Activated gamma-delta T cell treated with Interleukin-2 at 50 U/mL for 16 hours (primary cell): ENCODE data around the gene AHR.
"Not testable (repeated sequence)": the region's sequence is repeated elsewhere in the genome, so short reads cannot be mapped to it uniquely, and the experiment has no call there.

Experiments
- DNase-seq: peaks from one replicate; pipeline ENCODE4 v3.0.0-alpha.2; 2020

The AHR gene

DNA sequence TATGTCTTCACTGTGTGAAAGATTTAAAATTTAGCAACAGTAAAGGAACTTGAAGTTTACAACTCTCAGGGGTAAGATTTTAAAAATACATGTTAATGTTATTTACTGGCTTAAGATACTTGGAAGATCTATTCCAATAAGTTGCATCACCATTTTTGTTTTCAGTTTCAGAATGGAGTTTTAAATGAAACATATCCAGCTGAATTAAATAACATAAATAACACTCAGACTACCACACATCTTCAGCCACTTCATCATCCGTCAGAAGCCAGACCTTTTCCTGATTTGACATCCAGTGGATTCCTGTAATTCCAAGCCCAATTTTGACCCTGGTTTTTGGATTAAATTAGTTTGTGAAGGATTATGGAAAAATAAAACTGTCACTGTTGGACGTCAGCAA, 44.3 kb downstream of the AHR start:
- no peak for DNase-seq

DNA sequence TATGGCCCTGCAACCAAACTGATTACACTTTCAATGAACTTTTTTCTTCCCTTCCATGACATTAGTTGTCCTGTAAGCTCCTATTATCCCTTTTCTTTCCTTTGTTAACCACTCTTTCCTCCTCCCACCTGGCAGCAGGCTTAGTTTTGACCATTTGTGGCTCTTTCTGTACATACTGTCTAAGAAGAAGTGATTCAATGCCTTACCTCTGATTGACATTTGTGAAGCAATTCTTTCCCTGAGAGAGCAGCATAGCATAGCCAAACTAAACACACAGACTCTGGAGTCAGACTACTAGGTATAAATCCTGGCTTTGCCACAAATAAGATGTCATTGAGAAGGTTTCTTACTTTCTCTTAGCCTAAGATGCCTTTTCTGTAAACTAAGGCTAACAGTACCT, 48.9 kb downstream of the AHR start:
- no peak for DNase-seq

DNA sequence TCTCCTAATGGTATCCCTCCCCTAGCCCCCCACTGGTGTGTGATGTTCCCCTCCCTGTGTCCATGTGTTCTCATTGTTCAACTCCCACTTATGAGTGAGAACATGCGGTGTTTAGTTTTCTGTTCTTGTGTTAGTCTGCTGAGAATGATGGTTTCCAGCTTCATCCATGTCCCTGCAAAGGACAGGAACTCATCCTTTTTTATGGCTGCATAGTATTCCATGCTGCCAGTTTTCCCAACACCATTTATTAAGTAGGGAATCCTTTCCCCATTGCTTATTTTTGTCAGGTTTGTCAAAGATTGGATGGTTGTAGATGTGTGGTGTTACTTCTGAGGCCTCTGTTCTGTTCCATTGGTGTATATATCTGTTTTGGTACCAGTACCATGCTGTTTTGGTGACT, 50.5 kb downstream of the AHR start:
- DNase-seq, result not testable (repeated sequence)

DNA sequence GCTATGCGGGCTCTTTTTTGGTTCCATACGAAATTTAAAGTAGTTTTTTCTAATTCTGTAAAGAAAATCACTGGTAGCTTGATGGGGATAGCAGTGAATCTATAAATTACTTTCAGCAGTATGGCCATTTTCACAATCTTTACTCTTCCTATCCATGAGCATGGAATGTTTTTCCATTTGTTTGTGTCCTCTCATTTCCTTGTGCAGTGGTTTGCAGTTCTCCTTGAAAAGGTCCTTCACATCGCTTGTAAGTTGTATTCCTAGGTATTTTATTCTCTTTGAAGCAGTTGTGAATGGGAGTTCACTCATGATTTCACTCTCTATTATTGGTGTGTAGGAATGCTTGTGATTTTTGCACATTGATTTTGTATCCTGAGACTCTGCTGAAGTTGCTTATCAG, 51.9 kb downstream of the AHR start:
- DNase-seq, result not testable (repeated sequence)

DNA sequence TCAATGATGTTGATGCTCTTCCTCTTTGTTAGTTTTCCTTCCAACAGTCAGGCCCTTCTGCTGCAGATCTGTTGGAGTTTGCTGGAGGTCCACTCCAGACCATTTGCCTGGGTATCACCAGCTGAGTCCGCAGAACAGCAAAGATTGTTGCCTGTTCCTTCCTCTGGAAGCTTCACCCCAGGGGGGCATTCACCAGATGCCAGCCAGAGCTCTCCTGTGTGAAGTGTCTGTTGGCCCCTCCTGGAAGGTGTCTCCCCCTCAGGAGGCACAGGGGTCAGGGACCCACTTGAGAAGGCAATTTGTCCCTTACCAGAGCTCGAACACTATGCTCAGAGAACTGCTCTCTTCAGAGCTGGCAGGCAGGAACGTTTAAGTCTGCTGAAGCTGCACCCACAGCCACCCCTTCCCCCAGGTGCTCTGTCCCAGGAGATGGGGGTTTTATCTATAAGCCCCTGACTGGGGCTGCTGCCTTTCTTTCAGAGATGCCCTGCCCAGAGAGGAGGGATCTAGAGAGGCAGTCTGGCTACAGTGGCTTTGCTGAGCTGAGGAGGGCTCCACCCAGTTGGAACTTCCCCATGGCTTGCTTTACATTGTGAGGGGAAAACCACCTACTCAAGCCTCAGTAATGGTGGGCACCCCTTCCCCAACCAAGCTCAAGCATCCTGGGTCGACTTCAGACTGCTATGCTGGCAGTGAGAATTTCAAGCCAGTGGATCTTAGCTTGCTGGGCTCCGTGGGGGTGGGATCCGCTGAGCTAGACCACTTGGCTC, 55.4 kb downstream of the AHR start:
- not testable (repeated sequence) for DNase-seq

DNA sequence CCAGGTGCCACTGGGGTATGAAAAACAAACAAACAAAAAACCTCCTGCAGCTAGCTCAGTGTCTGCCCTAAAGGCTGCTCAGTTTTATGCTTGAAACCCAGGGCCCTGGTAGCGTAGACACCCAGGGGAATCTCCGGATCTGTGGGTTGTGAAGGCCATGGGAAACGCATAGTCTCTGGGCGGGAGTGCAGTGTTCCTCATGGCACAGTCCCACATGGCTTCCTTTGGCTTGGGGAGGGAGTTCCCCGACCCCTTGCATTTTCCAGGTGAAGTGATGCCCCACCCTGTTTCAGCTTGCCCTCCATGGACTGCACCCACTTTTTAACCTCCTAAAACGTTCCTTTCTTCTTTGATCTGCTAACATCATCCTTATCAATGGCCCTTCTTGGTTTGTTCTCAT, 56.0 kb downstream of the AHR start:
- DNase-seq, result no peak

DNA sequence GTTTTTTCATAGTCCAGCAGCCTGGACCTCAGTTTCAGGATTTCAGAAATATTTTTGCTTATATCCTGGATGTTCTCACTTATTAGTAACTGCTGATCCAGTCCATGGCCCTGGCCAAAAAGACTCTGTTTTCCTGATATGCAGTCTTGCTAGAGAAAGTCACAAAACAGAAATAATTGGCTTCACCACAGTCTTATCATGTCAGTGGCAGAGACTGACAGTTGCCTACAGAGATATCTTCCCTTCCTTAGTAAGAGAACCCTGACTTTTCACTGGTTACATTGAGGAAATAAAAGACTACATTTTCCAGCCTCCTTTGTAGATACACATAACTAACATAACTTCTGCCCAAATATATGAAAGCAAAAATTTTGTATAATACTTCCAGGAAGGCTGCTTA, 56.6 kb downstream of the AHR start:
- no peak for DNase-seq

DNA sequence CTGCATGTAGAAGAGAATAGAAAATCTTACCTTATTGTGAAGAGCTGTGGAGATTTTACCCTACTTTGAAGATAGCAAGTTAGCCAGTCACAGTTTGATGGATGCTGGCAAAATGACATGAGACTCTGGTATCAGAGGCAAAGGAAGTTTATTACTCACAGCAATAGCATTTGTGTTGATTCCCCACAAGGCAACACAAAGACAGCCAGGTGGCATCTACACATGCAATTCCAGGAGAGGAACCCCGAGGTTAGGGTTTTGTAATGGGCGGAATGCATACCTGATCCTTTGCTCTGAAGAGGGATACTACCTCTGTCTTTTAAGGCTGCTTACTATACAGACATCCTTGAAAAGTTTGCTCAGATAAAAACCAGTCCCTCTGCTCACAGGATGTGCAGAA, 59.5 kb downstream of the AHR start:
- DNase-seq, result no peak

DNA sequence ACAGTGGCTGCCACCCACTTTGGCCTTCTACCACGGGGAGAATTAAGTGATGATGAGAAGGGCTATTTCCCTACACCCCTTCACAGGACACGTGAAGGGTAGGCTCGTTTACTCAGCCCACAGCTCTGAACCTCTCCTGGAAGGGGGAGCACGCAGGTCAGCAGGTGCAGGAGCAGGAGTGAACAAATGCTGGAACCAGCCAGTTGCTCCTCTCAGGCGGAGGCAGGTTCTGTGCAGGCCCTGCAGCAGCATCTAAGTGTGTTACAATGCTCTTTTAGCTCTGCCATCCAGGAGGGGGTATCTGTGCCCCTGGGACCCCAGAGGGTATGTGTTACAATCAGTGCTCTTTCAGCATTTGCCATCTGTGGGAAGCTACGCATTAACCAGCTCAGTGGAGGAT, 61.2 kb downstream of the AHR start:
- DNase-seq, result no peak

DNA sequence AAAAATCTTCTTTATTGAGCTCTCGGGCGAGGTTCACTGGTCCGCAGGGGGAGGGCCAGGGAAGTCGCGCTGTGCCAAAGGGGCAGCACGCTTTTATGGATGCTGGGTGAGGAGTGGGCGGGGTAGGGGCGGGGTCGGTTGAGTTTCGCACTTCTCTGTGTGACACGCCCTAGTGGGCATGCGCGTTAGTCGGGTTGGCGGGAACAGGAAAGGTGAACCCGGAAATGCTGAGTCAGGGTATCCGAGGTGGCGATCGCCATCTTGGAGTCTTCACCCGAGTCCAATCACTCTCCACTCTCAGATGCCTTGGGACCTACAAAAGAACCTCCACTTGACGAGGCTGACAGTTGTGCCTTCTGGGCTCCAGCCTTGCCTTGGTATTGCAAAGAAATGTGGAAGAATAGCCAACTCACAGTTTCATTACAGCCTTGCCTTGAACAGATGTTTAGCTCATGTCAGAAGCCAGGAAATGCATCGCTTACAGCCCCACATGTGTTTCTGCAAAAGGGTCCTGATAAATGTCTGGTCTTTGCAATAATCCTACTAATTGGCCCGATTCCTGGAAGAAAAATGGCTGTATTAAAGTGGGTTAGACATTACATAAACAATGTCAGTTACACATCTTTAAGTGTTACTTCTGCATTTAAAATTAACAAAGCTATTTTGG, 64.1 kb downstream of the AHR start:
- no peak for DNase-seq

DNA sequence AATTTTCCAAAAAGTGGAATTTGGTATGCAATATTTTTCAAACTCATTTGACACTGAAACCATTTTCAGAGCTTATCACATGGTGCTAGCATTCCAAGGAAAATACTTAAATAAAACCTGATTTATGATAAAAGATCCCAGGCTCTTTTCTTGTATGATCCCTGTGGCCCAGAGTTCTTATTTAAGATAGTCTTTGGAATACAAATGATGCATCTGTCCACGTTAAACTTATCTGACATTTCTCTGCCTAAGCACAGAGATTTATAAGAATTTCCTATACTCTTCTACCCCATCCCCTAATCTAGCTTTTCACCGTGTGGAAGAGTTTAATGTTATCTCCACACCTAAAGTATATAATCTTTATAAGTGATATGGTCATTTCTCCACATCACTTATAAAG, 66.2 kb downstream of the AHR start:
- no peak for DNase-seq

DNA sequence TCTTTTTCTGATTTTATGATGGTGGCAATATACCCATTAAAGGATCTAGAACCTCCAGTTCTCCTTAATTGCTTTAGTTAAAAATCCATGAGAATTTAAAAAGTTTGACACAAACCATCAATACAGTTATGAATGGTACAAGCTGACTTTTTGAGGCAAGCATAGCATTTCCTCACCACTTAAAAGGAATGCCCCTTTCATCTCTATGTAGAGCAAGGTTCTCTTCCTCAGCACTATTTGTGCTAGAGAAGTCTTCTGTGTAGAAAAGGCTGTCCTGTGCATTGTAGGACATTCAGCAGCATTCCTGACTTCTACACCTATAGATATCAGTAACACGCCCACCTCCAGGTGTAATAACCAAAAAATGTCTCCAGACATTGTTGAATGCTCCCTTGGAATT, 67.3 kb downstream of the AHR start:
- DNase-seq, result no peak

DNA sequence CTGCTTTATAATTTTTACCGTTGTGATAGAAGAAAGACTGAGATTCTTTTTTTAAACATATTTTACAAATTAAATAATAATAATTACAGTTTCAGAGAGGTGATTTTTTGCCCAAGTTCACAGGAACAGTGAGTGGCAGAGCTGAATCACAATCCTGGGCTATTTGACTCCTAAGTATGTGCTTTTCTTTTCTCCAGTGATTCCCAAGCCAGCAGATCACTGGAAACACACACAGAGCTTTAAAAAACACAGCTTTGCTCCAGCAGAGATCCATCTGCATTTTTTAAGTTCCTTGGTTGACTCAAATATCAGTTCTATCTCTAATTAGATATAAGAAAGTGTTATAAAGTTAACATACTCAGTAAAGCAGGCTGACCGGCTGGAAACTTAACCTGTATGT, 69.0 kb downstream of the AHR start:
- DNase-seq, result no peak

DNA sequence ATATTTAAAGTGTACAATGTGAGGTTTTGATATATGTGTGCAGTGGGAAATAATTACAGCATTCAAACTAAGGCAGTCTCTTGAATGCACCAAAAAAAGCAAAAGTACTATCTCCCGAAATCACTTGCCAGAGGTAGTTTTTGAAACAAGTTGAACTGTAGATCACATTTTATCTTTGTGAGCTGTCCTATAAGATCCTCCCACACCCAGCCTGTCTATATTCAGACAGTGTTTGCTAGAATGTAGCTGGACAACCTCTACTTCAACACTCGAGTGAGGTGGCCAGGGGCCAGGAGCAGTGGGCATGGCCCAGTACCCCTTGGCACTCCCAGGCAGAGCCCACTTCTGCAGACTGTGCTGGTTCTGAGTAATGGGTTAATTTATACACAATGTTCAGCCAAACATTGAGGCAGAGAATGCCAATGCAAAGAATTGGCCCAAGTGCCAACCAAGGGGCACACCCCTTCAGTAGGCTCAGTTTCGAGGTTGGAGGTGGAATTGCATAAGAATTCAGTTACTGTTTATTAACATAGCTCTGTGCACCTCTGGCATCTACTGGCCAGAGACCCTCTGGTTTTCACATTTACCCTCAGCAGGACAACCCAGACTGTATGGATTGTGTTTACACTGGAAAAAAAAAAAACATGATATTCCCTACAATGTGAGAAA, 70.5 kb downstream of the AHR start:
- no peak for DNase-seq

DNA sequence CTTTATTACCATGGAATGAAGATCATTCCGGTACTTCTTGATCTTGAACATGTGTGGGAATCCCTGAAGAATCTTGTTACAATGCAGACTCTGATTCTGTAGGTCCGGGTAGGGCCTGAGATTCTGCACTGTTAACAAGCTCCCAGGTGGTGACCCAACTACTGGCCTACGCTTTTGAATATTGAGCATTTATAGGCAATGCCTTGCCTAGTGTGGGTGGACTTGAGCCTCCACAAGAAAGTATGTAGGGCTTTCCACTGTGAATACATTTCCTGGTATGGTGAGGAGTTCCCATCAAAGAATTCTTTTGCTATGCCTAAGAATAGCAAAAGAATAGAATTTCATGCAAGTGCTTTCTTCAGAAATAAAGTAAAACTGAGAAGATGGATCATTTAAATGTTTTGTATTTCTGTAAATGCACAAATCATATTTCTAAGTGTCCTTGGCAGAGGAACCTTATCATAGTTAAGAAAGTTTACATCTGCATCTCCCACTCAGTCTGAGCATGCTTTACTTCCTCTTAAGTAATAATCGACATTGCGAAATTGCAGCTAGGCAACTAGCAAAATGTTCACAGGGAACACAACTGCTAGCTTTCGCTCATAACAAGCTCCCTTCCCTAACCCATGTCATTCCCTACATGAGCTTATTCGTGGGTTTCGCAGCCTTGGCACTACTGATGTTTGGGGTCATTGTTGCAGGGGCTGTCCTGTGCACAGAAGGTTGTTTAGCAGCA, 71.4 kb downstream of the AHR start:
- DNase-seq, result no peak

DNA sequence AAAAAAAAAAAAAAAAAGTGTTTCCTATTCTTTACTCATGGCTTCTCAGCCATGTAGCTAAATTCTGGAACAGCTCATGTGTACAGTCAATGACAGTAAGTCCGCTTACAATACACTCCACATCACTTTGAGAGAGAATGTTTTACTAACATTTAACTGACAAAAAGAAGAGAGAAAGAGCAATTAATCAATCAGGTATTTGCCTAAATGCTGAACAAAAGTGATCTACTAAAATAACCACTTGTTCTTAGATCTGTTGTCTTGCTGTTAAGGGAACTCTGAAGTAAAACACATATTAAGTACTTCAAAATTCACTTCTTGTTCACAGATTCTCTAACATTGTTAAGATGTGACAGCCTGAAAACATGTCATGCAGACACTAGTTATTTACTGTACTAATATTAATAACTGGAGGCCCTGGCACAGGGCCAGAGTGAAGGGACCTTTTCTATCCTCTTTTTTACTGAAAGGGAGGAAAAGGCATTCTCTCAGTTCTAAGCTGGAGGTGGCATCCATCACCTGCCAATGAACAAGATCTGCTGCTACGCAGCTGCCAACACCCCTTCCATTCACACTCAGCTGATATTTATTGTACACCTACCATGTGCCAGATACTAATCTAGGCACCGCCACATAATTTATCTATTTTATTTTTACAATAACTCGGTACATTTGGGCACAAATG, 72.6 kb downstream of the AHR start:
- DNase-seq, result no peak

DNA sequence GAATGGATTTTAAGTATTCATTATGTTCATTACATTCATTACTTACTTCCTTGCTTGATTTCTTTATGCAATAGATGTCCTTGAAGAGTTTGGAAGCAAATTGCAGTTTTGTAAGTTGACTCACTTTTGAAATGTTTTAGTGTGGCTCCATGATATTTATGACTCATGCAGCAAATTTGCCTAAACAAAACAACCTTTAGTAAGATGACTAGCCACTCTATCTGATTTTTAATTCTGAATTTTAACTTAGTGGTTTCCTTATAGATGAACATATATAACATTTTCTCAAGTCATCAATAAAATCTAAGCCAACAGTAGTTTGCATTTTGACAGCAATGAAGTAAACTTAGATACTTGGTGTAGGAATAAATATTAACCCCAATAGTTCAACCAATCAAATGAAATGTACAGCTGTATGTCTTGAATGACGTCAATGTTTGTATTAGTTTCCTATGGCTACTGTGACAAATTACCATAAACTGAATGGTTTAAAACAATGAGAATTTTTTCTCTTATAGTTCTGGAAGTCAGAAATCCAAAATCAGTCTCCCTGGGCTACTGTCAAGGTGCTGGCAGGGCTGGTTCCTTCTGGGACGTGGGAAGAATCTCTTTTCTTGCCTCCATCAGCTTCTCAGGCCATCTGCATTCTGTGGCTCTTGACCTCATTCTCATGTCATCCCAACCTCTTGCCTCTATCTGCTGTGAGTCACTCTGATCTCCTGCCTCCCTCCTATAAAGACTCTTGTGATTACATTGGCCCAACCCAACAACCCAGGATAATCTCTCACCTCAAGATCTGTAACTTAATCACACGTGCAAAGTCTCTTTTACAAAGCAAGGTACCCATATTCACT, 73.4 kb downstream of the AHR start:
- no peak for DNase-seq

DNA sequence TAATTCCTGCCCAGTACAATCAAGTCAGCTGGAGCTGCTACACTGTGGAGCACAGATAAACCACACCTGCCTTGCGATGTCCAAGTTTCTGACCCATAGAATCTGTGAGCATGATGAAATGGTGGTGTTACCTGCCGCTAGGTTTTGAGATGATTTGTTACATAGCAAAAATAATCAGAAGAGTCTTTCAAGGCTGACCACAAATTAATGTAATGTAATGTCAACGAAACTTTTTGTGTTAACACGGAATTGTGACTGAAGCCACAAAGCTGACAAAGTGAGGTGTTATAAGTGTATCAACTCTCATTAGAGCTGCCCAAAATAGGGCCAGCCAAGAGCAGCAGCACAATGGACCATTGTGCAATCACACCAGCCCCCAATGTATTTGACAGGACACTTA, 75.7 kb downstream of the AHR start:
- no peak for DNase-seq

DNA sequence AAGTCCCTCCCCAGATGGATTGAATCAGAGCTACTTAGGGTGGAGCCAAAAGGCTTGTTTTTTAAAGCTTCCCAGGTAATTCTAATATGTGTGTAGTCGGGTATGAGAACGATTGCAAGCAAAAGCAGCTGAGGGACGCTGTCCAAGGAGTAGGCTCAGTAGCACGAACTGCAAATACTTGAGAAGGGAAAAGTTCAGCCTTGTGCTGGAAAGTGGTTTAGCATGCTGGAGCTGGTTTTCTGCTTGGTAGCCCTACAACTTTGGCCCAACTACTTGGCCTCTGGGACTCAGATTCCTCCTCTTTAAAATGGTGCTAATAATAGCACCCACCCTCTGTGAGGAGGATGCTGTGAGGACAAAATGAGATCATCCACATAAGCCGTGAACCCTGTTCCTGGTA, 76.2 kb downstream of the AHR start:
- DNase-seq, result no peak

DNA sequence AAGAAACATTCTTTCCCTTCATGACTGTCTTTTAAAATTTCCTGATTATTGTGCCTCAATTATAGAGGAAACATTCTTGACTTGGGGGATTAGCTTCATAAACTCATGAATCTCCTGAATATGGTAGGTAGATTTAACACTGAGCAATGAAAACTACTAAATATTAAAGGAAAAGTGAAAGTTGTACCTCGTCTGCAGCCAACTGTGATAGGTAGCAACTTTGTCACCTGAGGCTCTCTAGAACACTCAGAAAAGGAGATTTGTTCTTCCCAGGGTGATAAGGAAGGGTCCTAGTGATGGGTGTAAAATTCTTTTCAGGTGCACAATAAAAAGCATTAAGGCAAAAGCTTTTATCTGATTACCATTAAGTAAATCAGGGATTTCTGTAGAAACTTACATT, 78.1 kb downstream of the AHR start:
- no peak for DNase-seq

DNA sequence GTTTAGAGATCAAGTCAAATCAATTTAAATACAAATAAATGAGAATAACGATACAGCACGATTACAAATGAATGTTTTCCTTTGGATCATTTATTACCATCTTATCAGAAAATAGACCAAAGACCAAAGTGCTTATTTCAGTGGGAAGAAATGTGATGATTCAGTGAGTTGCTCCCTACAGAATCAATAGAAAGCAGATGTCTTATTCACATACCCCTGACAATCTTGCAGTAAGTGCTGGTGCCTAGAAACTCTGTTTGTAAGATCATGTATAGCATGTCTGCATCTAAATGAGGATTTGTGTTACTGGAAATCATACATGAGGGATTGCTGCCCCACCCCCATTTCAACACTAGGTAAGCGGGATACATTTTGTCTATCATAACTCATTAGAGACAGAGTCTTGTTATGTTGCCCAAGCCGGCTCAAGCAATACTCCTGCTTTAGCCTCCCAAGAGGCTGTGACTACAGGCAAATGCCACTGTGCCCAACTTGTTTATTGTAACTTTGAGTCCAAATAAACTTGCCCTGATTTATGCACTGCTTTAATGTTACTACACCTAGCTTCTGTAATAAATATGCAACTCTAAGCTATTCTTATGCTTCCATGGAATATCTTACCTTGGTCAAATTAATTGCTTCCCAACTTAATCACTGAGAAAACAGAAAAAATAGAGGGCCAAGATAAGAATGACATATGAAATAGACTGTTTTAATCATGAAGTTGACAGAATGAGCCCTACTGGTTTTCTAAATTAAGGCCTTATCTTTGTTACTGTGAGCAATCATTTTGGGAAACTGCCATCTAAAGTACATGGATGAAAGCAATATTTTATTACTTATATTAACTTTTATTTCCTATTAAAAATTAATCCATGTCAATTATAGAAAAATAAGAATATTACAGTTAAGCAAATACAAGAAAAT, 82.5 kb downstream of the AHR start:
- DNase-seq, result no peak
